ENCODE measurements around the gene ZNF718. TPM values are rescaled to one million over a fixed set of nuclear protein-coding genes. Genes with fewer than 3 reads are reported as not detected.

Gene ZNF718
- total and polyA plus RNA-seq, 10 of the 15 experiments (the other 5 are each of a cell fraction or from before 2014, with no cell fraction given) = 1.1 to 7.0 (median 3.9) TPM

GRCh38 chr4:113732-114131 lies 10.6 kb upstream of the ZNF718 start (continued):
- TF ChIP-seq ZBTB40 (IDR thresholded peaks at IDR 0.05; ENCODE audit: borderline replicate concordance) (no peak), RBBP5 (conservative IDR thresholded peaks at IDR 0.05) (no peak), CEBPZ (IDR thresholded peaks at IDR 0.05; ENCODE audit: low read depth, low read length) (no peak), HDAC6 (IDR thresholded peaks at IDR 0.05; ENCODE audit: unreplicated experiment) (no peak), NRF1 (conservative IDR thresholded peaks at IDR 0.05; ENCODE audit: low read depth, low read length) (no peak), NFXL1 (IDR thresholded peaks at IDR 0.05; ENCODE audit: borderline replicate concordance) (no peak)
- TF ChIP-seq, protein P1, sequence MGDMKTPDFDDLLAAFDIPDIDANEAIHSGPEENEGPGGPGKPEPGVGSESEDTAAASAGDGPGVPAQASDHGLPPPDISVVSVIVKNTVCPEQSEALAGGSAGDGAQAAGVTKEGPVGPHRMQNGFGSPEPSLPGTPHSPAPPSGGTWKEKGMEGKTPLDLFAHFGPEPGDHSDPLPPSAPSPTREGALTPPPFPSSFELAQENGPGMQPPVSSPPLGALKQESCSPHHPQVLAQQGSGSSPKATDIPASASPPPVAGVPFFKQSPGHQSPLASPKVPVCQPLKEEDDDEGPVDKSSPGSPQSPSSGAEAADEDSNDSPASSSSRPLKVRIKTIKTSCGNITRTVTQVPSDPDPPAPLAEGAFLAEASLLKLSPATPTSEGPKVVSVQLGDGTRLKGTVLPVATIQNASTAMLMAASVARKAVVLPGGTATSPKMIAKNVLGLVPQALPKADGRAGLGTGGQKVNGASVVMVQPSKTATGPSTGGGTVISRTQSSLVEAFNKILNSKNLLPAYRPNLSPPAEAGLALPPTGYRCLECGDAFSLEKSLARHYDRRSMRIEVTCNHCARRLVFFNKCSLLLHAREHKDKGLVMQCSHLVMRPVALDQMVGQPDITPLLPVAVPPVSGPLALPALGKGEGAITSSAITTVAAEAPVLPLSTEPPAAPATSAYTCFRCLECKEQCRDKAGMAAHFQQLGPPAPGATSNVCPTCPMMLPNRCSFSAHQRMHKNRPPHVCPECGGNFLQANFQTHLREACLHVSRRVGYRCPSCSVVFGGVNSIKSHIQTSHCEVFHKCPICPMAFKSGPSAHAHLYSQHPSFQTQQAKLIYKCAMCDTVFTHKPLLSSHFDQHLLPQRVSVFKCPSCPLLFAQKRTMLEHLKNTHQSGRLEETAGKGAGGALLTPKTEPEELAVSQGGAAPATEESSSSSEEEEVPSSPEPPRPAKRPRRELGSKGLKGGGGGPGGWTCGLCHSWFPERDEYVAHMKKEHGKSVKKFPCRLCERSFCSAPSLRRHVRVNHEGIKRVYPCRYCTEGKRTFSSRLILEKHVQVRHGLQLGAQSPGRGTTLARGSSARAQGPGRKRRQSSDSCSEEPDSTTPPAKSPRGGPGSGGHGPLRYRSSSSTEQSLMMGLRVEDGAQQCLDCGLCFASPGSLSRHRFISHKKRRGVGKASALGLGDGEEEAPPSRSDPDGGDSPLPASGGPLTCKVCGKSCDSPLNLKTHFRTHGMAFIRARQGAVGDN (IDR thresholded peaks at IDR 0.05) = no peak

Data from GM12878 (cell line).